H9 (cell line): ENCODE measurements around the gene SULT2A1. TPM values are rescaled to one million over a fixed set of nuclear protein-coding genes. Genes with fewer than 3 reads are reported as not detected.
A peak's percentile ranks its signal among the peaks of the same experiment; 100 is the strongest.
"Not testable (repeated sequence)": the region's sequence is repeated elsewhere in the genome, so short reads cannot be mapped to it uniquely, and the experiment has no call there.

ENCODE experiments used
- DNase-seq: peaks from one replicate; pipeline ENCODE4 v3.0.0-alpha.2; 2017
- H2AFZ ChIP-seq: one replicate; pipeline ENCODE4 v1.6.1; 2013; ENCODE audit warnings: mild to moderate bottlenecking, low read length, control low read depth, moderate library complexity
- H2AK5ac ChIP-seq: 2 replicates; pipeline ENCODE4 v1.6.1; 2013; ENCODE audit warnings: low read length, control low read depth, mixed read lengths; ENCODE audit not compliant: insufficient read length
- H2BK120ac ChIP-seq: one replicate; pipeline ENCODE4 v1.6.1; 2013; ENCODE audit warnings: low read depth, mild to moderate bottlenecking, low read length, control low read depth, inconsistent platforms; ENCODE audit not compliant: poor library complexity, severe bottlenecking
- H2BK12ac ChIP-seq: 2 replicates; pipeline ENCODE4 v1.6.1; 2013; ENCODE audit warnings: low read length, control low read depth, mixed read lengths, low read depth; ENCODE audit not compliant: insufficient read length
- H2BK15ac ChIP-seq: 2 replicates; pipeline ENCODE4 v1.6.1; 2013; ENCODE audit warnings: low read depth, low read length, control low read depth
- H2BK20ac ChIP-seq: one replicate; pipeline ENCODE4 v1.6.1; 2013; ENCODE audit warnings: low read depth, mild to moderate bottlenecking, low read length, control low read depth, inconsistent platforms; ENCODE audit not compliant: poor library complexity, severe bottlenecking
- H2BK5ac ChIP-seq: 2 replicates; pipeline ENCODE4 v1.6.1; 2013; ENCODE audit warnings: low read length, control low read depth, mixed read lengths; ENCODE audit not compliant: insufficient read length
- H3K14ac ChIP-seq: 2 replicates; pipeline ENCODE4 v1.6.1; 2013; ENCODE audit warnings: low read length, control low read depth; ENCODE audit not compliant: insufficient read depth
- H3K18ac ChIP-seq: 2 replicates; pipeline ENCODE4 v1.6.1; 2013; ENCODE audit warnings: low read depth, mild to moderate bottlenecking, mixed read lengths, low read length, control low read depth; ENCODE audit not compliant: insufficient read length
- H3K23ac ChIP-seq: 2 replicates; pipeline ENCODE4 v1.6.1; 2013; ENCODE audit warnings: low read length, control low read depth, mixed read lengths, low read depth; ENCODE audit not compliant: insufficient read length
- H3K23me2 ChIP-seq: 2 replicates; pipeline ENCODE4 v1.6.1; 2013; ENCODE audit warnings: low read depth, mild to moderate bottlenecking, mixed read lengths, low read length, control low read depth; ENCODE audit not compliant: insufficient read length, poor library complexity, severe bottlenecking
- H3K27ac ChIP-seq: 2 replicates; pipeline ENCODE4 v1.5.1; 2013; ENCODE audit warnings: low read length, control low read depth, mixed read lengths, low read depth; ENCODE audit not compliant: insufficient read length
- H3K27me3 ChIP-seq: 2 replicates; pipeline ENCODE4 v1.6.1; 2013; ENCODE audit warnings: low read length, control low read depth, inconsistent platforms; ENCODE audit not compliant: insufficient read depth
- H3K4ac ChIP-seq: 2 replicates; pipeline ENCODE4 v1.6.1; 2013; ENCODE audit warnings: low read depth, mild to moderate bottlenecking, control low read depth, inconsistent platforms, low read length, moderate library complexity
- H3K4me1 ChIP-seq: 2 replicates; pipeline ENCODE4 v1.6.1; 2013; ENCODE audit warnings: low read length, control low read depth, inconsistent platforms; ENCODE audit not compliant: insufficient read depth
- H3K4me2 ChIP-seq: 2 replicates; pipeline ENCODE4 v1.6.1; 2013; ENCODE audit warnings: low read length, control low read depth, mixed read lengths; ENCODE audit not compliant: insufficient read length, insufficient read depth
- H3K56ac ChIP-seq: 2 replicates; pipeline ENCODE4 v1.6.1; 2013; ENCODE audit warnings: low read depth, mild to moderate bottlenecking, mixed read lengths, low read length, control low read depth; ENCODE audit not compliant: insufficient read length
- H3K79me1 ChIP-seq: 2 replicates; pipeline ENCODE4 v1.6.1; 2013; ENCODE audit warnings: low read depth, mild to moderate bottlenecking, moderate library complexity, low read length, control low read depth, inconsistent platforms; ENCODE audit not compliant: insufficient read depth, poor library complexity, severe bottlenecking
- H3K79me2 ChIP-seq: 2 replicates; pipeline ENCODE4 v1.6.1; 2013; ENCODE audit warnings: low read length, control low read depth, inconsistent platforms; ENCODE audit not compliant: insufficient read depth
- H3K9ac ChIP-seq: 2 replicates; pipeline ENCODE4 v1.6.1; 2013; ENCODE audit warnings: low read length, control low read depth, mixed read lengths; ENCODE audit not compliant: insufficient read length; ENCODE audit errors: extremely low read depth
- H3K9me3 ChIP-seq: one replicate; pipeline ENCODE4 v1.6.1; 2013; ENCODE audit warnings: low read depth, low read length, inconsistent platforms; ENCODE audit not compliant: control insufficient read depth
- H3T11ph ChIP-seq: one replicate; pipeline ENCODE4 v1.6.1; 2013; ENCODE audit warnings: mild to moderate bottlenecking, low read length, control low read depth, inconsistent platforms
- H4K20me1 ChIP-seq: one replicate; pipeline ENCODE4 v1.6.1; 2013; ENCODE audit not compliant: control insufficient read depth, insufficient read length, insufficient read depth
- H4K5ac ChIP-seq: 2 replicates; pipeline ENCODE4 v1.6.1; 2013; ENCODE audit warnings: low read depth, mild to moderate bottlenecking, mixed read lengths, low read length, control low read depth; ENCODE audit not compliant: insufficient read length
- H4K8ac ChIP-seq: replicated peaks from 2 replicates; pipeline ENCODE4 v1.6.1; 2013; ENCODE audit warnings: low read length, control low read depth, mixed read lengths, low read depth; ENCODE audit not compliant: insufficient read length
- H4K91ac ChIP-seq: 2 replicates; pipeline ENCODE4 v1.6.1; 2013; ENCODE audit warnings: low read depth, mild to moderate bottlenecking, moderate library complexity, mixed read lengths, low read length, control low read depth; ENCODE audit not compliant: insufficient read length
- H3K27ac Mint-ChIP-seq, 3 experiments: 2 replicates in 2 of 3; 3 replicates in 1 of 3; pipeline ENCODE4 v1.8.0; 2020 to 2021; ENCODE audit warnings: mixed read lengths in 3 of 3, mild to moderate bottlenecking in 1 of 3, moderate library complexity in 1 of 3
- H3K27me3 Mint-ChIP-seq: 2 replicates; pipeline ENCODE4 v1.8.0; 2021; ENCODE audit warnings: low read depth, mild to moderate bottlenecking, moderate library complexity, mixed read lengths
- H3K36me3 Mint-ChIP-seq, 3 experiments: 2 replicates in 2 of 3; 3 replicates in 1 of 3; pipeline ENCODE4 v1.8.0; 2020 to 2021; ENCODE audit warnings: low read depth in 3 of 3, mixed read lengths in 3 of 3; ENCODE audit not compliant: insufficient read depth in 1 of 3
- H3K4me1 Mint-ChIP-seq, 2 experiments: 2 replicates each; pipeline ENCODE4 v1.8.0; 2020; ENCODE audit warnings: mixed read lengths in 2 of 2
- H3K4me3 Mint-ChIP-seq, 2 experiments: 2 replicates in 1 of 2; 3 replicates in 1 of 2; pipeline ENCODE4 v1.8.0; 2020 to 2021; ENCODE audit warnings: mild to moderate bottlenecking in 2 of 2, mixed read lengths in 2 of 2, moderate library complexity in 1 of 2
- H3K9me3 Mint-ChIP-seq, 2 experiments: 2 replicates in 1 of 2; 3 replicates in 1 of 2; pipeline ENCODE4 v1.8.0; 2020; ENCODE audit warnings: mild to moderate bottlenecking in 2 of 2, mixed read lengths in 2 of 2, moderate library complexity in 1 of 2
- CTCF ChIP-seq: fragments of 200-600 bp; sonication (generic); conservative IDR thresholded peaks from 3 replicates; pipeline ENCODE4 v1.8.0; 2021; ENCODE audit warnings: antibody characterized with exemption, mild to moderate bottlenecking
- WGBS: extraction: QIAGEN DNeasy Blood & Tissue Kit; methylation state at CpG from one replicate; pipeline ENCODE4 v1.1.7; 2013; ENCODE audit warnings: missing lambda C conversion rate, low lambda C conversion rate, mixed read lengths; ENCODE audit not compliant: insufficient read length; ENCODE audit errors: extremely low coverage; 5-methylcytosine and 5-hydroxymethylcytosine counted together
- total RNA-seq: library from RNA; stranded (reverse); gene quantifications from 2 replicates; pipeline ENCODE4 v1.2.1, GENCODE V29; 2021

SULT2A1 gene
- total RNA-seq, 1 experiment from 2014 or later = not detected

DNA sequence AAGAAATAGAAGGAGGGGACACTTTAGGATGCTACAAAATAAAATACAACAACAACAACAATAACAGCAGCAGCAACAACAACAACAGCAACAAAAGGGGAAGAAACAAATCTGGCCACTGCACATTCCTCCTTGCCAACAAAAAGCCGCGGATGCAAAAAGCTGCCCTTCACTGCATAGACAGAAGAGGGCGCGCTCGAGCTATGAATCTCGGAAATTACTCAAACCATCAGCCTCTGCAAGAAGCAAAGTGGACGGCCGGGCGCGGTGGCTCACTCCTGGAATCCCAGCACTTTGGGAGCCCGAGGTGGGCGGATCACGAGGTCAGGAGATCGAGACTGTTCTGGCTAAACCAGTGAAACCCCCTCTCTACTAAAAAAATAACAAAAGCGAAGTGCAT lies 34.0 kb upstream of the SULT2A1 start:
- WGBS = no CpG with 5 or more reads among the region's 15 CpGs

DNA sequence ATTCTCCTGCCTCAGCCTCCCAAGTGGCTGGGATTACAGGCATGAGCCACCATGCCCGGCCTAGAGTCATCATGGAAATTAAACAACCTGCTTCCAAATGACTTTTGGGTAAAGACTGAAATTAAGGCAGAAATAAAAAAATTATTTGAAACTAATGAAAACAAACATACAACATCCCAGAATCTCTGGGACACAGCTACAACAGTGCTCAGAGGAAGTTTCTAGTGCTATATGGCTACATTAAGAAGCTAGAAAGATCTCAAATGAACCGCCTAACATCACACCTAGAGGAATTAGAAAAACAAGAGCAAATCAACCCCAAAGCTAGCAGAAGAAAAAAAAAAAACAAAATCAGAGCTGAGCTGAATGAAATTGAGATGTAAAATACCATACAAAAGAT lies 24.1 kb upstream of the SULT2A1 start:
- not testable (repeated sequence) for H3T11ph ChIP-seq, H4K91ac ChIP-seq, H2BK20ac ChIP-seq, H3K23ac ChIP-seq, DNase-seq, H3K9me3 Mint-ChIP-seq, H3K9ac ChIP-seq, H3K14ac ChIP-seq, H3K27me3 ChIP-seq, H3K23me2 ChIP-seq, H3K4me1 ChIP-seq, H3K27ac ChIP-seq, H4K8ac ChIP-seq, H3K79me2 ChIP-seq, H2AFZ ChIP-seq, H3K4ac ChIP-seq, H3K9me3 ChIP-seq, H2BK5ac ChIP-seq, H3K4me3 Mint-ChIP-seq, H3K79me1 ChIP-seq, H3K36me3 Mint-ChIP-seq, H2AK5ac ChIP-seq, H3K18ac ChIP-seq, H4K20me1 ChIP-seq, H2BK12ac ChIP-seq, H3K4me1 Mint-ChIP-seq, H4K5ac ChIP-seq, H2BK15ac ChIP-seq, H3K27me3 Mint-ChIP-seq, H3K27ac Mint-ChIP-seq, H3K4me2 ChIP-seq, H2BK120ac ChIP-seq, H3K56ac ChIP-seq
- no CpG with 5 or more reads among the region's 2 CpGs for WGBS

More for the DNA sequence above, 34.0 kb upstream of the SULT2A1 start:
- H3K79me1 ChIP-seq, H3K9ac ChIP-seq, H3K79me2 ChIP-seq, H2BK20ac ChIP-seq, H3K56ac ChIP-seq, H2BK5ac ChIP-seq, H3K4me1 ChIP-seq, H3K23ac ChIP-seq, H2BK15ac ChIP-seq, H3K4me2 ChIP-seq, H3K14ac ChIP-seq, H3K23me2 ChIP-seq, H4K20me1 ChIP-seq, H2BK120ac ChIP-seq, H4K91ac ChIP-seq, H3K4ac ChIP-seq, H3K27ac ChIP-seq, H3K9me3 ChIP-seq, DNase-seq, H3K27me3 Mint-ChIP-seq, H2AK5ac ChIP-seq, H3K18ac ChIP-seq, H3K36me3 Mint-ChIP-seq, H3K27me3 ChIP-seq, H3K4me1 Mint-ChIP-seq, H2AFZ ChIP-seq, H2BK12ac ChIP-seq, H4K8ac ChIP-seq, H3K9me3 Mint-ChIP-seq, H3K4me3 Mint-ChIP-seq, H3T11ph ChIP-seq, H4K5ac ChIP-seq, H3K27ac Mint-ChIP-seq: not testable (repeated sequence)
- TF ChIP-seq CTCF = peak; percentile 61
